IPS DF 6.9 (cell line): ENCODE measurements around the gene UCKL1.

Experiments
- DNase-seq: peaks from one replicate; pipeline ENCODE4 v3.0.0-alpha.2; 2013; ENCODE audit warnings: low read depth, low spot score
- H3K27ac ChIP-seq: one replicate; pipeline ENCODE4 v1.5.1; 2013; ENCODE audit warnings: low read length, control low read depth
- H3K27me3 ChIP-seq: 2 replicates; pipeline ENCODE4 v1.6.1; 2013; ENCODE audit warnings: mild to moderate bottlenecking, low read length; ENCODE audit not compliant: control insufficient read depth, insufficient read depth
- H3K36me3 ChIP-seq: 2 replicates; pipeline ENCODE4 v1.6.1; 2013; ENCODE audit warnings: low read length; ENCODE audit not compliant: control insufficient read depth, insufficient read depth
- H3K4me1 ChIP-seq: 2 replicates; pipeline ENCODE4 v1.6.1; 2013; ENCODE audit warnings: low read length; ENCODE audit not compliant: control insufficient read depth, insufficient read depth
- H3K4me3 ChIP-seq: 2 replicates; pipeline ENCODE4 v1.5.1; 2013; ENCODE audit warnings: mild to moderate bottlenecking, low read length
- H3K9me3 ChIP-seq: 2 replicates; pipeline ENCODE4 v1.6.1; 2013; ENCODE audit warnings: low read length, inconsistent platforms; ENCODE audit not compliant: control insufficient read depth, insufficient read depth
- WGBS: extraction: QIAGEN DNeasy Blood & Tissue Kit; methylation state at CpG from one replicate; pipeline ENCODE4 v1.1.7; 2013; ENCODE audit warnings: mixed read lengths, missing lambda C conversion rate; ENCODE audit not compliant: insufficient read length, insufficient coverage; 5-methylcytosine and 5-hydroxymethylcytosine counted together

The UCKL1 gene

DNA sequence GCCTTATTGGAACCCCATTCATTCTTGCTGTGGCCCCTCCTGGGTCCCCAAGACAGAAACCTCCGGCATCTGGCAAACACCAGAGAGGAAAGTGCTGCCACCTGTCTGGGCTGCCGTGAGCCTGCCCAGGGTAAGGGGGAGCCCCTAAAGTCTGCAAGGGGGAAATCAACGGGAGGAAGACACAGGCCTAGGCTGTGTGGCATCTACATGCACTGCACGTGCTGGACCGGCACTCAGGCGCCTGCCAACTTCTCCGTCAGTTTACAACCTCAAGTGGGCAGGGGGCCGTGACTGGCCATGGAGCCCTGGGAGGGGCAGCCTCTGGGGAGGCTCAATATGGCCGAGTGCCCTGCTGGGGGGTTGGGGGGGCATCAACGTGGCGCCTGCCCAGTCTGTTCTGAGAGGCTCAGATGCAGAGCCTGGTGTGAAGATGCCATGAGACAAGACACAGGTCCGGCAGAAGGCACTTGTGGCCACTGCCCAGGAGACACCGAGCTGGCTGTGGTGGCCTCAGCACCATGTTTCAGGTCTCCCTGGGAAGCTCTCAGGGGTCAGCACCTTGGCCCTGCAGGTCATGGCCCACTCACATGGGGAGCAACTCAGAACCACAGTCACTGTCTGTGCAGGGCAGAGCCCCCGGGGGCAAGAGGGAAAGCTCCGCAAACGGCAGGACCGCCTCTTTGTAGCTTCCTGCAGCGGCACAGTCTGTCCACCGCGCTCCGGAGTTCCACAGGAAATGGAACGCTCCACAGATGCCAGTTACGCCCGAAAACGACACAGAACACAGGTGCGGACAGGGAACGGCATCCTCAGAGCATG is 8.4 kb downstream of the UCKL1 start:
- H3K9me3 ChIP-seq = no peaks in the 10 kb centered on the region
- peaks cover 9% of the 10 kb centered on the region for H3K4me1 ChIP-seq
- no peaks in the 10 kb centered on the region for H3K27me3 ChIP-seq
- no peak overlapping the region for H3K4me3 ChIP-seq
- no peak overlapping the region for H3K27ac ChIP-seq
- no peak for DNase-seq
- no CpG with 5 or more reads among the region's 27 CpGs for whole genome bisulfite sequencing
- peaks cover 25% of the 10 kb centered on the region for H3K36me3 ChIP-seq

DNA sequence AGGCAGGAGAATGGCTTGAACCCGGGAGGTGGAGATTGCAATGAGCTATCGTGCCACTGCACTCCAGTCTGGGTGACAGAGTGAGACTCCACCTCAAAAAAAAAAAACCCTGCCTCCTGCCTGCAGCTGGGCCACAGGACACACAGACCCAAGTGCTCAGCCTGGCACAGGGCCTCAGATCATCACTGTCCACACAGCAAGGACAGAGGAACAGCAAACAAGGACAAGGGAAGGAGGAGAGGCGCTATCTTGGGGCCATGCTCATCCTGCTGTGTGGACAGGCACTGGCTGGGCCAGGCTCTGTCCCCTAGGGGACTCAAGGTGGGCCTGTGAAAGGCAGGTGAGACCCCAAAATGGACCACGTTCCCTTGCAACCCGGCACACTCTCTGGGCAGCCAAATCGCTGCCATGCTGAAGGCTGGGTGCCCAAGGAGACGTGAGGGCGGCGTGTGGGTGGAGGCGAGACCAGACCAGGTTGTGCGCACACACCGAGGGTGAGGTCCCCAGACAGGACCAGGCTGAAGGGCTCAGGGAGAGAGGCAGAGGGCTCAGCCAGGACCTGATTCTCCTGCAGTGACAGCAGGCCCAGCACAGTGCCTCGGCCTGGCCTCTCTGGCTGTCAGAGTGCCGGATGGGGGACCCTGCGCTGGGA is 9.1 kb downstream of the UCKL1 start:
- DNase-seq = no peak
- no CpG with 5 or more reads among the region's 15 CpGs for WGBS
- H3K4me1 ChIP-seq = peaks cover 10% of the 10 kb centered on the region

DNA sequence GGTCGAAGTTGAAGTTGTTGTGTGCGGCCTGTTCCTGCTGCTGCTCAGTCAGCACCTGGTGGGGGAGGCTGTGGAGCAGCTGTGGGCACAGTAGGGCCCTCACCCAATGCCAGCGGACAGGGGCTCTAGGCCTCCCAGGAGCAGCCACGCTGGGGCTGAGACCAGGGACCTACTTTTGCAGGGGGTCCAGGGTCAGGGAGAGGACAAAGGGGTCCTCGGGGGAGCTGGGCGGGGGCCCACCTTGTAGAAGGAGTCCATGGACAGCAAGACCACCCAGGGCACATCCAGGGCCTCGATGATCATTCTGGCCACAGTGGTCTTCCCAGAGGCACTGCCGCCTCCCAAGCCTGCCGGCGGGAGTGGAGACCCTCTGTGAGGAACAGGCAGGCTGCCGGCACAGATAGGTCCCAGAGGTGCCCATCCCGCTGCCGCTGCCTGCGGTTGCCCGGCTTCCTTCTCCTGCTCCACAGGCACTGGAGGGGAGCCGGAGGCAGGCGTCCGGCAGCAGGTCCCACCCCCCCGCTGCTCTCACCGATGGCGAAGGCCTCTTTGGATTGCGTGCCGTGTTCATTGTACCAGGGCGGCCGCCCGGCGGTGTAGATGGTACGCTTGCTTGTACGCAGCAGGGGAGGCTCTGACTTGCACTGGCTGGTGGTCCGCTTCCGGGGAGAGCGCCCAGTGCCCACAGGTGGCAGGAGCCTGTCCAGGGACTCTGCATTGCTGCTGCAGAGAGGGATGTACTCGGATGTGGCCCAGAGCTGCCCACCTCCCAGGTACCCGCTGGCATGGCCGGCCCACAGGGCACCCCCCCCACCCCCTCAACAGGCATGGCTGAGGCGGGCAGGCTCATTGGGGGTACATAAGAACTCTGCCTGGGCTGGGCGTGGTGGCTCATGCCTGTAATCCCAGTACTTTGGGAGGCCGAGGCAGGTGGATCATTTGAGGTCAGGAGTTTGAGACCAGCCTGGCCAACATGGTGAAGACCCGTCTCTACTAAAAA is 10.0 kb downstream of the UCKL1 start:
- H3K36me3 ChIP-seq = peaks cover 26% of the 10 kb centered on the region
- no peak overlapping the region for H3K4me3 ChIP-seq
- no peak overlapping the region for H3K27ac ChIP-seq
- no peak for DNase-seq
- H3K4me1 ChIP-seq = peaks cover 10% of the 10 kb centered on the region
- no CpG with 5 or more reads among the region's 39 CpGs for WGBS
- H3K27me3 ChIP-seq = no peaks in the 10 kb centered on the region
- no peaks in the 10 kb centered on the region for H3K9me3 ChIP-seq

More for the DNA sequence above, 9.1 kb downstream of the UCKL1 start:
- no peaks in the 10 kb centered on the region for H3K9me3 ChIP-seq
- no peaks in the 10 kb centered on the region for H3K27me3 ChIP-seq
- H3K4me3 ChIP-seq = no peak overlapping the region
- no peak overlapping the region for H3K27ac ChIP-seq
- peaks cover 26% of the 10 kb centered on the region for H3K36me3 ChIP-seq

DNA sequence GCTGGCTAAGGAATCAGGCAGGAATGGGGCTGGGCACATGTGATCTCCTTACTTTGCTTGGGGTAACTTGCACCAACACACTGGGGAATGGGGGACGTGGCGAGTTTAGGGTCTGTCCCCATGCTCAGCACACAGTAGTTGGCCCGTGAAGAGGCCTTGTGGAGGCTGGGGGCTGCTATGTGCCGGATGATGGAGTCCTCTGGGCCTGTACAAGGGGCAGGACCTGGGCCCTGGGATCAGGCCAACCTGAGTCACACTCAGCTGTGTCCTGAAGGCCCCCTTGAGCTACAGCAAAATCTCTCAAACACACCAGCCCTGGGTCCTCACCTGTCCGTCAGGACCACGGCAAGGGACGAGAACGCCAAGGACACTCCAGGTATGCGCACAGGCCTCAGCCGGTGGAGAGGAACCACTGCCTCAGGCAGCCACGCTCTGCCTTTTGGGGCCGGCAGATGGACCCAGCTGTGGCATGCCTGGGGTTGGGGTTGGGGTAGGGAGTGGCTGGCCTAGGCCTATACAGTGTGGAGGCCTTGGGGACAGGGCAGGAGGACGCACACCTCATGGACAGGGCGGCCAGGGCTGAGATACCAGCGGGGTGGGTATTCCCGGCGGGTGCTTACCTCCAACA is 11.1 kb downstream of the UCKL1 start:
- no peak for DNase-seq
- H3K27me3 ChIP-seq = no peaks in the 10 kb centered on the region
- H3K36me3 ChIP-seq = peaks cover 36% of the 10 kb centered on the region
- peaks cover 10% of the 10 kb centered on the region for H3K4me1 ChIP-seq
- no peaks in the 10 kb centered on the region for H3K9me3 ChIP-seq
- no peak overlapping the region for H3K4me3 ChIP-seq
- WGBS = no CpG with 5 or more reads among the region's 17 CpGs
- no peak overlapping the region for H3K27ac ChIP-seq

DNA sequence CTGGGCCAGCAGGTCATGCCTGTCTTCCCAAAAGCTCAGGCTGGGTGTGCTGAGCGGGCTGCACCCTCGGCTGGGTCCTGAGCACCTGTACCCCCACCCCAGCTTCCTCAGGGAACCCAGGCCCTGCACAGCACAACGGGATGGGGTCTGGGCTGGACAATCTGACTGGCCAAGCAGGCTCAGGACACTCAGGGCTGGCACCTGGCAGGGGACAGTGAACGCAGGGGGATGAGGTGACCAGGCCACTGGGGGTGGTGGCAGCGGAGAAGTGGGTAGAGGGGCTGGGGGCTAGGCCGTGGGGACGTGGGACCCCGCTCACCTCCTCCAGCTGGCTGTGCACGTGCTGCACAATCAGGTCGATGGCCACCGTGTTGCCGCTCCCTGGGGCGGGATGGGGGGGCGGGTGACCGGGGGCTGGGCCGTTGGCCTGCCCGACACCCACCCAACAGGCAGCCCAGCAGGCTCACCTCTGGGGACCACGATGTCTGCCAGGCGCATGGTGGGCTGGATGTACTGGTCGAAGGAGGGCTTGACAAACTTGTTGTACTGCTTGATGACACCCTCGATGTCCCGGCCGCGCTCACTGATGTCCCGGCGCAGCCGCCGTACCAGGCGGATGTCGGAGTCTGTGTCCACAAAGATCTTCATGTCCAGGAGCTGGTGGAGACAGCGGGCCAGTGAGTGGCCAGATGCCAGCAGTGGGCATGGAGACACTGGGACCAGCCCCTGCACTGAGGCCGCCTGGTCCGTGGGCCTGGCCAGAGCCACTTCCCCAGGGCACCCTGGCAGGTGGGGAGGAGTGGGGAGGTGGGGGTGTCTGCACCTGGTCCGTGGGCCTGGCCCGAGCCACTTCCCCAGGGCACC is 11.9 kb downstream of the UCKL1 start:
- Histone ChIP-seq H3K36me3 (peaks cover 37% of the 10 kb centered on the region), H3K27me3 (no peaks in the 10 kb centered on the region), H3K9me3 (no peaks in the 10 kb centered on the region), H3K4me1 (peaks cover 6% of the 10 kb centered on the region), H3K27ac (no peak overlapping the region), H3K4me3 (no peak overlapping the region)
- WGBS = no CpG with 5 or more reads among the region's 35 CpGs
- DNase-seq = no peak

DNA sequence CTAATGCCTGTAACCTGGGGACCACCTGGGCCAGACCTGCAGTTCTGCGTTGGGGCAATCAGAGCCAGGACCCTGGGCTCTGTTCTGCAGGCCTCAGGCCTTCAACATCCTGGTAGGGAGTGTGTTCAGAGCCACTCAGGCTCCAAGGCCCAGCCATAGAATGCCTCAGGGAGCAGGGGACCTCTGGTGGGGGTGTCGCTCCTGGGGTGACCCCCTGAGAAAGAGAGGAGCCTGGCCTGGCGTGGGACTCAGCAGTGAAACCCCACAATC is 12.5 kb downstream of the UCKL1 start:
- Histone ChIP-seq H3K9me3 (no peaks in the 10 kb centered on the region), H3K27ac (no peak overlapping the region), H3K27me3 (no peaks in the 10 kb centered on the region), H3K4me3 (no peak overlapping the region), H3K4me1 (peaks cover 4% of the 10 kb centered on the region), H3K36me3 (peaks cover 37% of the 10 kb centered on the region)
- DNase-seq = no peak
- no CpG with 5 or more reads among the region's 3 CpGs for whole genome bisulfite sequencing

DNA sequence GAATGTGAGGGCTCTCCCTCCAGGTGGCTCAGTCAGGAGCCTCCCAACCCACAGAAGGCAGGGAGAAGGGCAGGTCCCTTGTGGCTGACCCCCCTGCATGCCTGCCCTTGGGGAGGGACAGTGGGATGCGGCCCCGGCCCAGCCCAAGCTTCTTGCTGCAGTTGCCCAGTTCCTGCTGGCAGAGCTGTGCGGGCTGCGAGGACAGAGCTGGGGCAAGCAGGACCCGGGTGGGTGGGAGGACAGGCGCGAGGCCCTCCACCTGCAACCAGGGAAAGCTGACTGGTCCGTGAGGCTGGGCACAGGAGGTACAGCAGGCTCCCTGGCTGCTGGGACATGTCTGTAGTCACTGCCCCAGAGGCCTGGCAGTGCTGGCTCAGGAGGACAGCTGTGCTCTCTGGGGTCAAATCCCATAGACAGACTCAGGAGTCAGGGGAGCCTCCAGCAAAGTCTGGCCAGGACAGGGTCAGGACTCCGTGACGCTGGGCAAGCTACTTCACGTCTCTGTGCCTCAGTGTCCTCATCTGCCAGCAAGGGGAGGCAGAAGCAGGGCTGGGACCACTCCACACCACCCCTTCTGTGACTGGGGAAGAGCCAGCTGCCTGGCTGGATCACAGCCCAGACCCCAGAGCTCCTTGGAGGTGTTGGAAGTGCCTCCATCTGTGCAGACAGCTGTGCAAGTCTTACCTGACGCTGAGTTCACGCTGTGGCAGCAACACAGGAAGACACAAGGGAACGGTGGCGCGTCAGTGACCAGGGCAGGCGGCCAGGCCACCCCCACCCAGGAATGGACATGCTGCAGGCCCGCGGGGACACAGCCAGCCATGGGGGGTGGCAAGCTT is 13.0 kb downstream of the UCKL1 start:
- no CpG with 5 or more reads among the region's 19 CpGs for WGBS
- Histone ChIP-seq H3K27ac (no peak overlapping the region), H3K9me3 (no peaks in the 10 kb centered on the region), H3K27me3 (no peaks in the 10 kb centered on the region), H3K4me1 (peaks cover 4% of the 10 kb centered on the region), H3K4me3 (no peak overlapping the region), H3K36me3 (peaks cover 37% of the 10 kb centered on the region)
- no peak for DNase-seq

DNA sequence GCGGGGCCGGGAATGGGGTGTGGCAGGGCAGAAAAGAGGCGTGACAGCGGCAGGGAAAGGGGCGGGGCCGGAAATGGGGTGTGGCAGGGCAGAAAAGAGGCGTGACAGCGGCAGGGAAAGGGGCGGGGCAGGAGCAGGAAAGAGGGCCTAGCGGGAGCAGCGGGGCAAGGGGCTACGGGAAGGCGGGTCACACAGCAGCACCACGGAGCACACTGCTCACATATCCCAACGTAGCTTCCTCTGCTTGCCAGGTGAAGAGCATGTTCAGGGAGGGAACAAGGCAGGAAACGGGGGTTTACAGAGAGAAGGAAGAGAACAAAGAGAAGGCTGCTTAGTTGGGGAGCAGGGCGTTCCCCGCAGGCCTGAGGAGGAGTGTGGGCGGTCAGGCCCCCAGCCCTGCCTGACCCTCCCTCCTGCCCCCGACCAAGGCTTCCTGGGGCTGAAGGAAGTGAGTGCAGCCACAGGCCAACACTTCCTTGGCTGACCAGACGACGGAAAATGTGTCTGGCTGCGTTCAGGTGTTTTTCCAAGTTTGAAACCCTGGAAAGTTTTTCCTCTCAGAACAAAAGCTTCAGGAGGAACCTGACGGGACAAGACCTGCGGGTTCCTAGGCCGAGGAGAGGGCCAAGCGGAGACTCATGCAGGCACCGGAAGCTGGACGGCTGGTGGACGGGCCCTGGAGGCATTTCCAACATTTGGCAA is 13.8 kb downstream of the UCKL1 start:
- DNase-seq = no peak
- WGBS = no CpG with 5 or more reads among the region's 30 CpGs
- peaks cover 37% of the 10 kb centered on the region for H3K36me3 ChIP-seq
- H3K9me3 ChIP-seq = no peaks in the 10 kb centered on the region
- H3K4me3 ChIP-seq = no peak overlapping the region
- peaks cover 4% of the 10 kb centered on the region for H3K4me1 ChIP-seq
- no peak overlapping the region for H3K27ac ChIP-seq
- no peaks in the 10 kb centered on the region for H3K27me3 ChIP-seq
